A172 (cell line): Measurements from ENCODE around the gene TXNRD2. TPM values are rescaled to one million over a fixed set of nuclear protein-coding genes. Genes with fewer than 3 reads are reported as not detected.
A peak's percentile ranks its signal among the peaks of the same experiment; 100 is the strongest.

Source experiments
- DNase-seq: peaks from one replicate; pipeline ENCODE4 v3.0.0-alpha.2; 2015; ENCODE audit warnings: low spot score
- total RNA-seq: library from RNA; depleted of rRNA; stranded (reverse); fragments of >200 nt; shearing (Covaris generic); gene quantifications from 2 replicates; pipeline ENCODE4 v1.2.3, GENCODE V29; 2014

TXNRD2 gene
- total RNA-seq, 1 experiment from 2014 or later, result 112 TPM

- DNase-seq, result no peak
Measured at GRCh38 chr22:19966908-19967750, 25.5 kb upstream of the TXNRD2 start.

- no peak for DNase-seq
Measured at GRCh38 chr22:19965771-19966709, 24.4 kb upstream of the TXNRD2 start.

- no peak for DNase-seq
Measured at GRCh38 chr22:19964701-19965386, 23.2 kb upstream of the TXNRD2 start.

- no peak for DNase-seq
Measured at GRCh38 chr22:19963863-19964642, 22.4 kb upstream of the TXNRD2 start.

- no peak for DNase-seq
Measured at GRCh38 chr22:19962909-19963806, 21.5 kb upstream of the TXNRD2 start.

- peak; percentile 62 for DNase-seq
Measured at GRCh38 chr22:19962246-19962908, 20.8 kb upstream of the TXNRD2 start.

- no peak for DNase-seq
Measured at GRCh38 chr22:19961868-19962245, 20.2 kb upstream of the TXNRD2 start.

- DNase-seq, result no peak
Measured at GRCh38 chr22:19961201-19961580, 19.6 kb upstream of the TXNRD2 start.

GRCh38 chr22:19960491-19961200, 19.0 kb upstream of the TXNRD2 start:
- no peak for DNase-seq

- DNase-seq, result no peak
Measured at GRCh38 chr22:19959587-19960490, 18.2 kb upstream of the TXNRD2 start.

- no peak for DNase-seq
Measured at GRCh38 chr22:19959043-19959586, 17.5 kb upstream of the TXNRD2 start.

GRCh38 chr22:19958083-19959042, 16.7 kb upstream of the TXNRD2 start:
- no peak for DNase-seq

GRCh38 chr22:19957445-19957844, 15.8 kb upstream of the TXNRD2 start:
- no peak for DNase-seq

- no peak for DNase-seq
Measured at GRCh38 chr22:19955241-19956128, 13.9 kb upstream of the TXNRD2 start.

- DNase-seq, result no peak
Measured at GRCh38 chr22:19951346-19951745, 9.7 kb upstream of the TXNRD2 start.
